Activated T-helper 1 cell treated with anti-CD3 and anti-CD28 coated beads, Interleukin-12 subunit alpha, Interleukin-12 subunit beta, Interleukin-2, Interleukin-4 antibody, amounts not matched to agents 30 ng/mL and 10 ng/mL and 1 ng/mL, durations not matched to agents 14 hours and 24 hours and 36 hours (primary cell): ENCODE results near the gene MPPE1. TPM values are rescaled to one million over a fixed set of nuclear protein-coding genes. Genes with fewer than 3 reads are reported as not detected.

Experiments
- DNase-seq: peaks from one replicate; pipeline ENCODE4 v3.0.0; 2021; ENCODE audit warnings: low spot score
- H3K27ac Mint-ChIP-seq: one replicate; pipeline ENCODE4 v1.8.0; 2021; ENCODE audit warnings: mild to moderate bottlenecking, mixed read lengths
- H3K27me3 Mint-ChIP-seq: one replicate; pipeline ENCODE4 v1.8.0; 2022; ENCODE audit warnings: mild to moderate bottlenecking, moderate library complexity, mixed read lengths; ENCODE audit not compliant: insufficient read depth
- H3K36me3 Mint-ChIP-seq: one replicate; pipeline ENCODE4 v1.8.0; 2021; ENCODE audit warnings: low read depth, mixed read lengths
- H3K4me1 Mint-ChIP-seq: one replicate; pipeline ENCODE4 v1.8.0; 2021; ENCODE audit warnings: low read depth, mixed read lengths
- H3K4me3 Mint-ChIP-seq: one replicate; pipeline ENCODE4 v1.8.0; 2021; ENCODE audit warnings: mild to moderate bottlenecking, moderate library complexity, mixed read lengths
- H3K9me3 Mint-ChIP-seq: one replicate; pipeline ENCODE4 v1.8.0; 2021; ENCODE audit warnings: mixed read lengths
- intact Hi-C: fragments of 100-400 bp; cut with micrococcal nuclease; formaldehyde crosslinking; loops from one replicate; pipeline ENCODE4 v1.15.1; 2024
- total RNA-seq: library from RNA; stranded (reverse); gene quantifications from 2 replicates; pipeline ENCODE4 v1.2.3, GENCODE V29; 2022

The MPPE1 gene
- total RNA-seq, 1 donor from 2014 or later = 45.8 TPM

GRCh38 chr18:11887328-11888128 lies 20.6 kb downstream of the MPPE1 start:
- no peak for DNase-seq
- H3K4me1 Mint-ChIP-seq = no peaks in the 10 kb centered on the region
- no peak overlapping the region for H3K27ac Mint-ChIP-seq
- peaks cover 28% of the 10 kb centered on the region for H3K36me3 Mint-ChIP-seq
- no peaks in the 10 kb centered on the region for H3K9me3 Mint-ChIP-seq
- H3K4me3 Mint-ChIP-seq = no peak overlapping the region
- intact Hi-C loops = no loop called here
- H3K27me3 Mint-ChIP-seq = no peaks in the 10 kb centered on the region

GRCh38 chr18:11886577-11887110 lies 21.5 kb downstream of the MPPE1 start:
- Mint-ChIP-seq H3K9me3 (no peaks in the 10 kb centered on the region), H3K27ac (no peak overlapping the region), H3K36me3 (peaks cover 27% of the 10 kb centered on the region), H3K4me3 (no peak overlapping the region), H3K4me1 (no peaks in the 10 kb centered on the region), H3K27me3 (no peaks in the 10 kb centered on the region)
- no peak for DNase-seq
- intact Hi-C loops = no loop called here

DNA sequence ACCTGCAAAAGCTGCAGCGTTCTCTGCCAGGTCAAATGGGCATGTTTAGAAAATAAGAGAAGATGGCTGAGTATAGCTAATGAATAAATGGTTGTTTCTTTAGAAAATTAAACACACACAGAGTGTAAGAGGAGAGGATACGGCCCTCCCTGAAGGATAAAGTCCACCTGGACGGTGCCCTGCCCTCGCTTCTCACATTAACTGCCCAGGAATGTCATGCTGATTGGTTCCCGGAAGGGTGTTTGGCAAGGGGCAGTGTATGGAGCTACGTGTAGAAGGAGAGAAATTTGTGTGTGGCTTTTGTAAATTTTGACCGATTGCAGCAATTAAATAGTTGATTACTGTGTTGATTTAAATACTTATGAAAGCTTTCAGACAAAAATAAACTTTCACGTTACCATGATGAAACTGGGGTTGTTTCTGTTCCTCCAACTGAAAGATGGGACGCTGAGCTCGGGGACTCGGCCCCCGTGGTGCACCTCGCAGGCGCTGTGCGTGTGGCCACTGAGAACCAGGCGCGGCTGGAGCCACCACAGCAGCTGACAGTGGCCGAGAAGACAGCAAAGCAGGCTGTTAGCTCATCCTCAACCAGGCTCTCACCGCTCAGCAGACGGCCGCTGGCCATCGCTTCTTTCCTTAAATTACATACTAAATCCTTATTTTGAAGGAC lies 22.7 kb downstream of the MPPE1 start:
- H3K27me3 Mint-ChIP-seq = no peaks in the 10 kb centered on the region
- intact Hi-C loops = no loop called here
- no peaks in the 10 kb centered on the region for H3K4me1 Mint-ChIP-seq
- no peak for DNase-seq
- H3K9me3 Mint-ChIP-seq = no peaks in the 10 kb centered on the region
- H3K27ac Mint-ChIP-seq = no peak overlapping the region
- H3K36me3 Mint-ChIP-seq = peaks cover 21% of the 10 kb centered on the region
- H3K4me3 Mint-ChIP-seq = no peak overlapping the region

DNA sequence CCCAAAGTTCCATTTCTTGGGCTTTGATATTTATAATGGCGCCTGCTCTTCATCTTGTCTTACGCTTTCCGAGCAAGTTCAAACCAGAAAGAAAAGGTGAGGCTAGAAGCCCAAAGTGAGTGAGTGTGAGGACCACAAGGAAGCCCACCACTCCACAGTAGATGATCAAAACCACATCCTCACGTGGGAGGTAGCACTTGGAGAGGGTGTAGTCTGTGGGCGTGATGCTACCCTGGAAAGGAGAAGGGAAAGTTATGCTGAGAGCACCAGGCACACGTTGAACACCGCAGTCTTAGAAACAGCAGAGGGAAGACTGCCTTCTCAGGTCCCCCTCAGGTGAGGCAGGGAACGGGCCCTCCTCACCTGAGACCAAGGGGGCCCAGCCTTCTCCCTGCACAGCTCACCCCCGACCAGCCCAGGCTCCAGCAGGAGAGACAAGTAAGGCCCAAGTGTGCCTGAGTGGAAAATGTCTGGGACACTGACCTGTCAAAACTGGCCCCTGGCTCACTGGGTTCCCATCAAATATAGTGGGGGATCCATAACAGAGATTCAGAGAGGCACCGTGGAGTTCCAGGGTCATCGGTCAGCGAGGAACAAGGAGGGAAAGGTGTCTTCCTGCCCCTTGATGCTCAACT lies 23.6 kb downstream of the MPPE1 start:
- Mint-ChIP-seq H3K9me3 (no peaks in the 10 kb centered on the region), H3K4me3 (no peak overlapping the region), H3K36me3 (peaks cover 18% of the 10 kb centered on the region), H3K27me3 (no peaks in the 10 kb centered on the region), H3K27ac (no peak overlapping the region), H3K4me1 (no peaks in the 10 kb centered on the region)
- DNase-seq = no peak
- intact Hi-C loops = no loop called here

GRCh38 chr18:11883153-11883552 lies 25.0 kb downstream of the MPPE1 start:
- Mint-ChIP-seq H3K36me3 (peaks cover 11% of the 10 kb centered on the region), H3K9me3 (no peaks in the 10 kb centered on the region), H3K27ac (no peak overlapping the region), H3K4me3 (no peak overlapping the region), H3K27me3 (no peaks in the 10 kb centered on the region), H3K4me1 (no peaks in the 10 kb centered on the region)
- DNase-seq = no peak
- intact Hi-C loops = no loop called here

DNA sequence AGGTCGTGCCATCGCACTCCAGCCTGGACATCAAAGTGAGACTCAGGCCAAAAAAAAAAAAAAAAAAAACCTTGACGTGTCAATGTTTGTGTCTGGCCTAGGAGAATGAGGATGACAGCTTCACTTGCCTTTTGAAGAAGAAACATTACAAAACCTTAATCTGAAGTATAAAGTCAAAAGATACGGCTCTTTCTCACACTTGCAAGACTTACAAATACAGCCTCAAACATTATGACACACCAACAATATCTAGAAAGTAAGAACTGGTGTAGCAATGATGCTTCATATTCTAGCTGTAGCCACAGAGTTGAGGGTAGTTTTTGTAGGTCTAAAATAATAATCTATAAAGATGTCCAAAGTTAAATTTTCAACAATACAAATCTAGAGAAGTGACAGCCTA lies 25.5 kb downstream of the MPPE1 start:
- intact Hi-C loops = no loop called here
- H3K4me3 Mint-ChIP-seq = no peak overlapping the region
- H3K36me3 Mint-ChIP-seq = peaks cover 11% of the 10 kb centered on the region
- H3K4me1 Mint-ChIP-seq = no peaks in the 10 kb centered on the region
- DNase-seq = no peak
- H3K27ac Mint-ChIP-seq = no peak overlapping the region
- no peaks in the 10 kb centered on the region for H3K9me3 Mint-ChIP-seq
- H3K27me3 Mint-ChIP-seq = no peaks in the 10 kb centered on the region

DNA sequence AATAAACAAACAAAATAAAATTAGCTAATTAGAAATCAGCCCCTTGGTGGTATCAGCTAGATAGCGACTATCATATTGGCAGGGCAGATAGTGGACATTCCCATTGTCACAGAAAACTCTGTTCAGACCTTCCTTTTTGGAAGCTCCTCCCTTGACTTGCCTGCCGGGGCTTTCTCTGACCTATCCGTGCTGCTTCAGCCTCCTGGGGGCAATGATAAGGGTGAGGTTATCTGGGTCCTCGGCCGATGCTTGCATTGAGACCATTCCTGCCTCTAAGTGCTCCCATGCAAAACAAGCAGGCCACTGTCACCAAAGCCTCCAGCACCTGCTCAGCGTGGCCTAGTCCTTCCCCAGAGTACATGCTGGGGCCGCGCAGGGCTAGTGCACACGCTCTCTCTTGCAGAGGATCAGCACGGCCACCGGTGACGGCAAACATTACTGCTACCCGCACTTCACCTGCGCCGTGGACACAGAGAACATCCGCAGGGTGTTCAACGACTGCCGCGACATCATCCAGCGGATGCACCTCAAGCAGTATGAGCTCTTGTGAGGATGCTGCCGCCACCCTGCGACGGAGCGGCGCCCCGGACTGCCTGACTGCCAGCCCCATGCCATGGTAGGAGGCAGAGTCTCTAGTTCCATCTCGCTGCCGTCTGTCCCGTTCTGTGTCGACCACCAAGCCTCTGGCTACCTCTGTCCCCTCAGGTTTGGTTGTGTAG lies 27.4 kb downstream of the MPPE1 start:
- DNase-seq = no peak
- Mint-ChIP-seq H3K4me1 (no peaks in the 10 kb centered on the region), H3K27me3 (no peaks in the 10 kb centered on the region), H3K4me3 (no peak overlapping the region), H3K9me3 (no peaks in the 10 kb centered on the region), H3K36me3 (peaks cover 9% of the 10 kb centered on the region), H3K27ac (no peak overlapping the region)
- intact Hi-C loops = no loop called here

GRCh38 chr18:11877497-11878135 lies 30.5 kb downstream of the MPPE1 start:
- H3K4me1 Mint-ChIP-seq = no peaks in the 10 kb centered on the region
- no peaks in the 10 kb centered on the region for H3K9me3 Mint-ChIP-seq
- no peaks in the 10 kb centered on the region for H3K36me3 Mint-ChIP-seq
- no peak overlapping the region for H3K4me3 Mint-ChIP-seq
- intact Hi-C loops = no loop called here
- no peak for DNase-seq
- no peaks in the 10 kb centered on the region for H3K27me3 Mint-ChIP-seq
- no peak overlapping the region for H3K27ac Mint-ChIP-seq

GRCh38 chr18:11874676-11875075 lies 33.4 kb downstream of the MPPE1 start:
- no peaks in the 10 kb centered on the region for H3K9me3 Mint-ChIP-seq
- DNase-seq = no peak
- H3K27me3 Mint-ChIP-seq = no peaks in the 10 kb centered on the region
- no peak overlapping the region for H3K27ac Mint-ChIP-seq
- H3K36me3 Mint-ChIP-seq = no peaks in the 10 kb centered on the region
- intact Hi-C loops = no loop called here
- no peak overlapping the region for H3K4me3 Mint-ChIP-seq
- no peaks in the 10 kb centered on the region for H3K4me1 Mint-ChIP-seq

GRCh38 chr18:11873670-11874340 lies 34.3 kb downstream of the MPPE1 start:
- Mint-ChIP-seq H3K36me3 (no peaks in the 10 kb centered on the region), H3K9me3 (no peaks in the 10 kb centered on the region), H3K4me3 (no peak overlapping the region), H3K4me1 (no peaks in the 10 kb centered on the region), H3K27ac (no peak overlapping the region), H3K27me3 (no peaks in the 10 kb centered on the region)
- DNase-seq = no peak
- intact Hi-C loops = no loop called here

DNA sequence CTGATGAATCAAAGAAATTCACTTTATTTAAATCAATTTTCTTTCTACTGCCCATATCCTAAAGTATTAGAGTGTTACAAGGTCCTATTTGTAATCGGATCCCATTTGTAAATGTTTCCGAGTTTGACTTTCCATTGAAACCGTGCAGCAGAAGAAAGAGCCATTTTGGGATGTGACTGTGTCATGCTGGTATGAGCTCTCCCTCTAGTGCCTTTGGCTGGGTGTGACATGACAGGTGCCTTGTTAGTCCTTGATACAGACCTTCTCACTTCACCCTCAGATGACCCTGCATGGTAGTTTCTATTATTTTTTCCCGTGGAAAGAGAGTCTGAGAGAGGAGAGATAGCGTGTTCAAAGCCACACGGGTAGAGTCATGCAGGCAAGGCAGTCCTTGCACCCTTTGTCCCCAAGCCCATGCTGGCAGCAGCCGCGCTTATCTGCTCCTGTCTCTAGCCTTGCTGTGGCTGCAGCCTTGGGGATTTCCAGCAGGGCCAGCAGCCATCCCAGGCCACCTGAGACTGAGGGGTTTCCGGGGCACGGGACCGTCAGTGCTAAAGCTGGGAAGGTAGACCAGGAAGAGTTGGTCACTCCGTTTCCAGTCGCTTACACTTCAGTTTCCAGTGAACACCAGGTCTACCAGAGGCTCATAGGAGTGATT lies 35.5 kb downstream of the MPPE1 start:
- intact Hi-C loops = no loop called here
- Mint-ChIP-seq H3K27ac (no peak overlapping the region), H3K9me3 (no peaks in the 10 kb centered on the region), H3K4me1 (no peaks in the 10 kb centered on the region), H3K27me3 (no peaks in the 10 kb centered on the region), H3K36me3 (no peaks in the 10 kb centered on the region), H3K4me3 (no peak overlapping the region)
- DNase-seq = no peak
